ENCODE data around the gene MAG.

- TF ChIP-seq POLR2A (IDR thresholded peaks at IDR 0.05; ENCODE audit: low read depth, low read length), result peak; percentile 71
- TF ChIP-seq EZH2 (IDR thresholded peaks at IDR 0.05; ENCODE audit: borderline replicate concordance, control insufficient read depth, low read depth, low read length), result no peak
- TF ChIP-seq CTCF (IDR thresholded peaks at IDR 0.05 in 2 of 3, conservative IDR thresholded peaks at IDR 0.05 in 1 of 3; ENCODE audit: control insufficient read depth in 2 of 3, extremely low read depth in 1 of 3, insufficient read depth in 1 of 3, low read depth in 3 of 3, low read length in 3 of 3), result no peak
- TF ChIP-seq GABPA (IDR thresholded peaks at IDR 0.05; ENCODE audit: low read depth), result no peak
- no peak for TF ChIP-seq ZSCAN29 (IDR thresholded peaks at IDR 0.05)
- no peak for TF ChIP-seq MXI1 (IDR thresholded peaks at IDR 0.05; ENCODE audit: low read depth, low read length)
- no peak for TF ChIP-seq ZBTB33 (IDR thresholded peaks at IDR 0.05)
- no peak for TF ChIP-seq CHD1 (IDR thresholded peaks at IDR 0.05; ENCODE audit: low read depth, low read length)
- no peak for TF ChIP-seq YY1 (IDR thresholded peaks at IDR 0.05; ENCODE audit: low read depth, low read length)
These were observed 44.4 kb downstream of the MAG start for GRCh38 chr19:35336166-35336955.

Measured in GM12878 (cell line).